Effector CD4-positive, alpha-beta T cell (primary cell): ENCODE data around the gene MTUS2. TPM values are rescaled to one million over a fixed set of nuclear protein-coding genes. Genes with fewer than 3 reads are reported as not detected.

Experiments
- DNase-seq: peaks from one replicate; pipeline ENCODE4 v3.0.0-alpha.2; 2020
- total RNA-seq: gene quantifications from one replicate; lab custom pipeline; 2026; lab: John Stamatoyannopoulos, UW

The MTUS2 gene
- total RNA-seq, result not detected

DNA sequence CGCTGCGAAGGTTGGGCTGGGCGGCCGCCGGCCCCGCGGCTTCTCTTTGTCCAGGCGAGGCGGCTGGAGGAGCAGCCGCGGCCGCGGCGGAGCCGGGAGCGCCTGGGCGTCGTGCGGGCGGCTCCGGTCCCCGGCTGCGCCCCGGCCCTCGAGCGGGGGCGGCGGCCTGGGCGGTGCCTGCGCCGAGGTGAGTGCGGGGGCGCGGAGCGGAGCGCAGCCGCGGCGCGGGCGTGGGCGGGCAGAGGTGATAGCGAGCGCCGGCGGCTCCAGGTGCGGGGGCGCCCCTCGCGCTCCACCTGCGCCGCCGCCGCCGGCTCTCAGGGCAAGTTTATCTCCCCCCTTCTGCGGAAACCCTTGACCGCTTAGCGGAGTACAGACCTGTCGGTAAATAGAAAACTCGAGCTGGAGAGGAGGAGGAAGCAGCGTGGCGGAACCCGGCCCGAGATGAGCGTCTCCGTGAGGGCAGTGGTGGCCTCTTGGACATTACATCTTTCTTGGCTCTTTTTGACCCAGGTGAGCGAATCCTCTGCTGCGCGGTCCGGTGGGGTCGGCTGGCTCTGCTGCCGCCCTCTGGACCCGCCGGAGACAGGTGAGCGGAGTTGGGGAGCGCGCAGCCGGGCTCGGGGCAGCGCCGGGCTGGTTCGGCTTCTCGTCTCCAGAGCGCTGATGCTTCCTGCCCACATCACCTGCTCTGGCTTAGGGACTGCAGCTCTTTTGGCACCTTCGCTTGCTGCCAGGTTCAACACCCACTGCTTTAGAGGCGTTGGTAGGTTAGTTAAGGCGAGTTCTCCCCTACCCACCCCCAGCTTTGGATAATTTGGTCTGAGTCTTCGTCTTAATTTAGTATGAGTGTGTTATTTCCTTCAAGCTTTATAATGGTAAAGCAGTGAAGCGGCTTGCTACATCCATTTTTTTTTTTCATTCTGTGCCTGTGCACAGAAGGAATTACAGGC is at the start of gene MTUS2:
MTUS2 (plus strand) TSS at position 241 of the 953 bp plus-strand sequence.
- no peak for DNase-seq

DNA sequence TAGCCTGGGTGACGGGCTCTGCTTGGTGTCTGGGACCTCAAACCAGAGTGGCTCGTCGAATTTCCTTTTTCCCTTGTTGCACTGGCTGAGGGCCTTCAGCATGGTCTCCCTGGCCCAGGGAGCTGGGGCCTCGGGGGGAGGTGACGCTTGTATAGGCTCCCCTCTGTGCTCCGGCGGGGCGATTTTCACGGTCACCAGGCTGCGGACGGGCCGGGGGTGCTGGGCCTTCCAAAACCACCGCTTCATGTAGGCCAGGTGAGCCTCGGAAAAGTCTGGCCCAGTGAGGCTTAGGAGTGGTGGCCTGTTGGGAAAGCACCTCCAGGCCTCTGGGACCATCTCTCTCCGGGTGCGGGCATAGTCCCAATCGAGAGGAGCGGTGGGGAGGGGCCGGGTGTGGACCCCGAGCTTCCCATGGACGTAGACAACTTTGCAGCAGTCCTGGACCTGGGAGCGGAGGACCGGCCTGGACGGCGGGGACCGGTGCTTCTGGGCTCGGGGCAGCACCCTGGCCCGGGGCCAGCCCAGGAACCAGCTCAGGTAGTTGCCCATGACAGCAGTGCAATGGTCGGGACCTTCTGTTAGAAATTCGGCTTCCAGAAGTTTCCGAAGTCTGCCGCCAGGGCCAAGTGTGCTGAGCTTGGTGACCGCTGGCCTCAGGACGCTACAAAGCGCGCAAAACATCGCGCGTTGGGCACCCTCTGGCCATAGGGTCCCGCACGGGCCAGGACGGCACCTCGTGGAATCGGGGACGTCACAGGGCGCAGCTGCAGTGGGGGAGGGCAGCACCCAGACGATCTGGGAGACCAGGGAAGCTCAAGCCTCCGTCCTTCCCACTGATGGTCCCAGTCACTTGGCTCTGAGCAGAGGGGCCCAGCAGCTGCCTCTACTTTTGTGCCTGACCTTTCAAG is 41.6 kb upstream of the MTUS2 start:
- DNase-seq, result no peak

DNA sequence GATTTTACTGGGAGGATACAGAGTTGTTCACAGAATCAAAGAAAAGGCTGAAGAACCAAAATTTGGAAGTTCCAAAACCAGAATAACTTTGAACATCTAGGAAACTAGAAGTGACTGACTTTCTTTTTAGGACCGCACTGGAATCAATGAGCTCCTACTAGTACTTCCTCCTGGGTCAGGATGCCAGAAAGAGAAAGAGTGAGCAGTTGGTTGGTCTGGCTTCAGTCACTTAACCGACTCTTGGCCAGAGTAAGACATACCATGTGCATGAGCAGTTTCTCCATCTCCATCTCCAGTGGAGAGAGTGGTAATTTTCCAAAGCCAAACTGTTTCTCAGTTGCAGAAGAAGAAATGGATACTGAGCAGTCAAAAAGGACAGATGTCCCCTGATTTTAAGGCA is 27.1 kb upstream of the MTUS2 start:
- DNase-seq, result no peak

DNA sequence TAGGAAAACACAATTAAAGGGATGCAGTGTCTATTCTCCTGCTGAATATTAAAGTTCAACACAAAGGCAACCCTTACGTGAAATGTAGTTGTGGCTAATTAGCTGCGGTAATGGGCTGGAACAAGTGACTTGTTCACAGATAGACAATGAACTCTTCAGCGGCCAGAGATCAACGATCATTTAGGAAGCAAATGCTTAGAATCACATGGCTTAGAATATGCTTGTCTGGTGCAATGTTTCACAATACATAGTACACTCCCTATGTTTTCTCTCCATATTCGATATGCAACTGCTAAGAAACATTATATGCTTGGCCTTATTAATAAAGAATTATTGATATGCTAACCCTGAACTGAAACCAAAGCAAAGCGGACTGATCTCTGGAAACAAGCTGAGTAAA is 25.7 kb upstream of the MTUS2 start:
- no peak for DNase-seq

DNA sequence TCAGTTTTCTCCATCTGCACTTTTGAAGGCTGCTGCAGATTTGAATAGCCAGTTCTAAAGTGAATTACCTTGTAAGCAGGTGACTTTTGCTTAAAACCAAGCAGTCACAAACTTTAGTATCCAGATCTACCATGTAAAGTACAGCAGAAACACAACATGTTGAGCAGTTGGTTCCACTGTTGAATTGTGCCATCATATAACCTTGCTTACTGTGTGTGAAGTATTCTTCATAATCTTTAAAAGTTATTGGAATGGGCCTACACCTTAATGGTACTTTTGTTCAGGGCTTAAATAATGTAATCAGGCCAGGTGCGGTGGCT is 23.2 kb upstream of the MTUS2 start:
- no peak for DNase-seq

GRCh38 chr13:28805193-28805819 is 14.8 kb upstream of the MTUS2 start:
- DNase-seq, result no peak

DNA sequence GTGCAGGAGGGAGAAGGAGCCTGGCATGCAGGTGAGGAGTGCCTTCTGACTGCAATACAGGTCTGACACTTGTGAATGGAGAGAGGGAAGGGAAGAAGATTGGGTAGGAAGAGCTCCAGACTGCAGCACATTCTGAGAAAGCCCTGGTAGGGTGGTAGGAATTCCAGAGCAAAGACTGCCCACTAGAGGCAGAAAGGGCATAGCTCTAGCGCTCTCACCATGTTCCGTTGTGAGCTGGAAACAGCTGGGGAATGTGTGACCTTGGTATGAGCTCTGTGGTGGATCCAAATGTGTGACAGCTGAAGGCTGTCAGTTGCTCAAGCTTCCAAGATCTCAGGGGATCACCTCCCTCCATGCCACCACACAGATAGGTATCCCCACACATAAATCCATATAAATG is 2.9 kb upstream of the MTUS2 start:
- no peak for DNase-seq

GRCh38 chr13:28819046-28819730 is 951 bp upstream of the MTUS2 start:
- DNase-seq, result no peak

- DNase-seq, result no peak
Observed at GRCh38 chr13:28819735-28820098, 422 bp upstream of the MTUS2 start.

GRCh38 chr13:28822151-28822550 is 2.0 kb downstream of the MTUS2 start:
- no peak for DNase-seq

DNA sequence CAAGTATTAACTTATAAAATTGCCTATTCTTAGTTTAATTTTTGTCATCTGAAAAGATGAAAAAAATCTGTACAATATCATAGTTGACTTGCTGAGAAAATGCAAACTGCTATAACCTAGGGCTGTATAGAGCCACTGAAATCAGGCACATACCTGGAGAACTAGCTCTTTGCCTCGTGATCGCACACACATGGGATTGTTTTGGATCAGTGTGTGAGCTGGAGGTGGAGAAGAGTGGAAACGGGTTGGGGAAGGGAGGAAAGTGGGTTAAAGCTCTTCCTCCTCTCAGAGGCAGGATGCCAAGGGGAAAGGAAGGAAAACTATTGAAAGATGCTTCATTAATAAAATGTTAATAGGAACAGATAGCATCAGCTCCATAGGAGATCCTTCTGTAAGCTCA is 2.7 kb downstream of the MTUS2 start:
- DNase-seq, result no peak

DNA sequence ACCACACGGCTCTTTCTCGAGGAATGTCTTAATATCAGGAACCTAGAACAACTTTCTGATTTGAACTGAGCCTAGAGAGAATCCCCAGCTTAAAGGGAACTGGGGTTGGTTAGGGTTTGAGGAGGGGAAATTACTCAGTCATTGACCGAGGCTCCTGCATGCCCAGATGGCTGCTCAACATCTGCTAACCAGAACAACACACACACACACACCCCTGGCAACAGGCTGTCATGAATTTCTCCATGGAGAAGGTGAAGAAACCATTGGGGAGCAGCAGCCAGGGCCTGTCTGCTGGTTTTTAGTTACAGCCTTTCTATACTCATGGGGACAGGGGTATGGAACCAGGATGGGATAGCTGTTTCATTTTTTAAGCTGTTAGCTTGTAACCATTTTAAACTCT is 5.2 kb downstream of the MTUS2 start:
- DNase-seq, result no peak

GRCh38 chr13:28826368-28826767 is 6.2 kb downstream of the MTUS2 start:
- DNase-seq, result no peak

DNA sequence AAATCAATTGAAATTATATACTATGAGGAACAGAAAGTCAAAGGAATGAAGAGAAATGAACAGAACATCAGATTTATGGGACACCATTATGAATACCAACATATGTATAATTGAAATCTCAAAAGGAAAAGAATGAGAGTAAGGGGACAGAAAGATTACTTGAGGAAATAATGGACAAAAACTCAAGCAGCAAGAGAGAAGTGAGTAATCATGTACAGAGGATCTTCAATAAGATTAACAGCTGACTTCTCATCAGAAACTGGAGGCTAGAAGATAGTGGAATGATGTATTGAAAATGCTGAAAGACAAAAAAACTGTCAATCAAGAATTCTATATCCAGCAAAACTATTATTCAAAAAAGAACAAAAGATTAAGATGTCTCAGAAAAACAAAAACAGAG is 10.4 kb downstream of the MTUS2 start:
- no peak for DNase-seq

DNA sequence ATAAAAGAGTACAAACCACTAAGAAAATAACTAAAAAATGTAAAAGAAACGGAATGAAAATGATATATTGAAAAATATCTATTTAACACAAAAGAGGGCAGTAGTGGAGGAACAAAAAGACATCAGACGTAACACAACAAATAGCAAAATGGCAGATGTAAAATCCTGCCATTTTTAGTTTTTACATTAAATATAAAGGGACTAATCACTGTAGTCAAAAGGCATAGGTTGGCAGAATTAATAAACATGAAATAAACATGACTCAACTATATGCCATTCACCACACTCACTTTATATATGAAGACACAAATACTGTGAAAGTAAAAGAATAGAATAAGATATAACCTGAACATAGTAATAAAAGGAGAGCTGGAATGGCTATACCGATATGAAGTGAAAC is 11.0 kb downstream of the MTUS2 start:
- DNase-seq, result no peak

DNA sequence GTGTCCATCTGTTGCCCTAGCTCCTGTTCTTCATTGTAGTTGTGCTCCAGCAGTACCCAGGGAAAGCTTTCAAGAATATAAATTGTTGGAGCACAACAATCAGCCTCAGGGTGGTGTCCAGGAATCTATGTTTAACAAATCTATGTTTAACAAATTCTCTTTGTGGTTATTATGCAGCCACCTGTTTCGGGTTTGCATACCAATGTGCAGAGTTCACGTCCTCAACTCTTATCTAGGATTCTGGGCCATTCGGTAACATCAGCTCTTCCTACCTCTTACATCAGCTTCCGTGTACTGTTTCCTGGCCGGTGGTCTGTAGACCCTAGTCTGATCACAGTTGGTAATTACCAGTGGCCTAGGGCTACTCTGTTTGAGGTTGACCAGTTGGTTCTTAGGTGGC is 17.0 kb downstream of the MTUS2 start:
- no peak for DNase-seq

- DNase-seq, result no peak
Observed at GRCh38 chr13:28843639-28844038, 23.5 kb downstream of the MTUS2 start.

DNA sequence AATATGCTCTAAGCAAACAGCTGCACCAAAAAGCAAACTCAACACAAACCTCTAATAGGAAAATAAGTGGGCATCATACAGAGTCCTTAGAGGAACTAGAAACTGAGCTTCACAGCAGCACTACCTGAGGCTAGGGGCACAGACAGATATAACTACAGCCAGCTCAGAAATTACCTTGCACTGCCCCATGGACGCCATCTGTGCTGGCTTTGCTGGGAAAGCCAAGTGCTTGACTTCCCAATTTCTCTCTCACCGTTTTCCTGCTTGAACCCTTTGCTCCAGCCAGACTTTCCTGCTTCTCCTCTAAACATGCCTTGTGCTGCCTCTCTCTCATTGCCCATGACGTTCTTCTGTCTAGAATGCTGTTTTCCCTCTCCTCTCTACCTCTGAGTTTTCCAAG is 29.3 kb downstream of the MTUS2 start:
- no peak for DNase-seq

DNA sequence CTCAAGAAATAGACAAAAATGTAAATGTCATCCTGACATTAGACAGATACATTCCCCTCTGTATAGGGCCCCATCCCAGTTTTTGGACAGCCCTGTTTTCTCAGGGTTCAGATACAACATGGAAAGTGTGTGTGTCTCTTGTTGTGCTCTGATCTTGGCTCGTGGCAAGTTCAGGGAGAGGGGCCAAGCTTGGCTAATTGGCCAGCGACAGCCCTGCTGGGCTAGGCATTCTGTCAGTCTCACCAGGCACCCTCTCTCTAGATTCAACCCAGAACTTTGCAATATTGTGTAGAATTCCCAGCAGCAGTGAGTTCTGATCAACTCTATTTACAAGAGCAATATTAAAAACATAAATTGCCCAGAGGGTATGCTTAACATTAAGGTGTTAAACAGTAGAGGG is 30.1 kb downstream of the MTUS2 start:
- no peak for DNase-seq

GRCh38 chr13:28851422-28851821 is 31.3 kb downstream of the MTUS2 start:
- no peak for DNase-seq

DNA sequence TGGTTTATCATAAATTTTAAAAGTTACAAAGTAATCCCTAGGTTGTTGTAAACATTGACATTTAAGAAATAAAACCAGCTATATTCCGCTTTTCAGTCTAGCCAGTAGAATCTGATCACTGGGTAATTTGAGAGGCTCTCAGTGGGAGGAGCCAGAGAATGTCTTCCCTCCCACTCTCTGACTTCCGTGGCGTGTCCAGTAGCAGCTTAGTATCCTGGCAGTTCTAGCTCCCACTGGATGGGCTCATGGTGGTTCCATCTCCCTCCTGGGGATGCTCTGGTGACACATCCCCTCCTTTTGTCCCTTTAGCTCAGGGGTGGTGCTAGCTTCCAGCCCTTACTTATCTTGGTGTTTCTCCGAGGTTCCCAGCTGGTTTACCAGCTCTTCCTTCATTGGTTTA is 34.5 kb downstream of the MTUS2 start:
- no peak for DNase-seq

- DNase-seq, result no peak
Observed at GRCh38 chr13:28856287-28856686, 36.1 kb downstream of the MTUS2 start.

GRCh38 chr13:28859069-28859468 is 38.9 kb downstream of the MTUS2 start:
- no peak for DNase-seq
